WERI-Rb-1 (cell line): ENCODE data around the gene NKAIN2.

Source experiments
- DNase-seq: peaks from one replicate; pipeline ENCODE4 v3.0.0-alpha.2; 2020
- H3K27ac ChIP-seq: fragments of 250-450 bp; sonication (Bioruptor Pico); 2 replicates; pipeline ENCODE4 v1.5.1; 2020; ENCODE audit warnings: mild to moderate bottlenecking, moderate library complexity
- H3K27me3 ChIP-seq: fragments of 250-450 bp; sonication (Bioruptor Pico); 2 replicates; pipeline ENCODE4 v1.5.1; 2021; ENCODE audit warnings: mild to moderate bottlenecking, low read depth, moderate library complexity; ENCODE audit not compliant: insufficient read depth, severe bottlenecking
- H3K36me3 ChIP-seq: fragments of 250-450 bp; sonication (Bioruptor Pico); 2 replicates; pipeline ENCODE4 v1.5.1; 2020; ENCODE audit warnings: mild to moderate bottlenecking, moderate library complexity
- H3K4me3 ChIP-seq: 2 replicates; pipeline ENCODE4 v1.5.1; 2011; ENCODE audit warnings: low read depth, mild to moderate bottlenecking, control low read depth, low read length
- H3K9me3 ChIP-seq: fragments of 250-450 bp; sonication (Bioruptor Pico); 2 replicates; pipeline ENCODE4 v1.5.1; 2021; ENCODE audit warnings: mild to moderate bottlenecking, moderate library complexity; ENCODE audit not compliant: severe bottlenecking
- TF ChIP-seq, protein P1 (sequence below): IDR thresholded peaks from 2 replicates; pipeline ENCODE4 v1.5.1; 2011; ENCODE audit warnings: low read depth, mild to moderate bottlenecking, control low read depth, inconsistent platforms, low read length

NKAIN2 gene

DNA sequence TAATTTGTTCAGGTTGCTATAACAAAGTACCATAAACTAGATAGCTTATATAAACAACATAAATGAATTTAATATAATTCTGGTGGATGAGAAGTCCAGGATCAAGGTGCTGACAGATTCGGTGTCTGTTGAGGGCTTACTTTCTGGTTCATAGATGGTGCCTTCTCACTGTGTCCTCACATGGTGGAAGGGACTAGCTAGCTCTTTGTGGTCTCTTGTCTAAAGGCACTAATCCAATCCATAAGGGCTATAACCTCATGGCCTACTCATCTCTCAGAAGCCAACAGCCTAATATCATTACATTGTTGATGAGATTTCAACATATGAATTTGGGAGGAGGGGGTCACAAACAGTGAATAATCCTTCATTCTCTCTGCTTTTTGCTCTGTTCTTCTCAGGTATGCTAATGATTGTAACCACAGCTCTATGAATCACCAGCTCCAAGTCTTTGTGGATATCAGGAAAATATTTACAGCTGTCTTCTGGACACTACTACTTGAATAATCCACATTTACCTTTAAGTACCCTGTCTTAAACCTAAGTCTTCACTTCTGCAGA, 122.3 kb downstream of the NKAIN2 start:
- Histone ChIP-seq H3K27ac (no peak overlapping the region), H3K27me3 (no peaks in the 10 kb centered on the region), H3K4me3 (no peak overlapping the region), H3K9me3 (no peaks in the 10 kb centered on the region), H3K36me3 (no peaks in the 10 kb centered on the region)
- no peak for DNase-seq
- TF ChIP-seq, protein P1, sequence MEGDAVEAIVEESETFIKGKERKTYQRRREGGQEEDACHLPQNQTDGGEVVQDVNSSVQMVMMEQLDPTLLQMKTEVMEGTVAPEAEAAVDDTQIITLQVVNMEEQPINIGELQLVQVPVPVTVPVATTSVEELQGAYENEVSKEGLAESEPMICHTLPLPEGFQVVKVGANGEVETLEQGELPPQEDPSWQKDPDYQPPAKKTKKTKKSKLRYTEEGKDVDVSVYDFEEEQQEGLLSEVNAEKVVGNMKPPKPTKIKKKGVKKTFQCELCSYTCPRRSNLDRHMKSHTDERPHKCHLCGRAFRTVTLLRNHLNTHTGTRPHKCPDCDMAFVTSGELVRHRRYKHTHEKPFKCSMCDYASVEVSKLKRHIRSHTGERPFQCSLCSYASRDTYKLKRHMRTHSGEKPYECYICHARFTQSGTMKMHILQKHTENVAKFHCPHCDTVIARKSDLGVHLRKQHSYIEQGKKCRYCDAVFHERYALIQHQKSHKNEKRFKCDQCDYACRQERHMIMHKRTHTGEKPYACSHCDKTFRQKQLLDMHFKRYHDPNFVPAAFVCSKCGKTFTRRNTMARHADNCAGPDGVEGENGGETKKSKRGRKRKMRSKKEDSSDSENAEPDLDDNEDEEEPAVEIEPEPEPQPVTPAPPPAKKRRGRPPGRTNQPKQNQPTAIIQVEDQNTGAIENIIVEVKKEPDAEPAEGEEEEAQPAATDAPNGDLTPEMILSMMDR: no peak

DNA sequence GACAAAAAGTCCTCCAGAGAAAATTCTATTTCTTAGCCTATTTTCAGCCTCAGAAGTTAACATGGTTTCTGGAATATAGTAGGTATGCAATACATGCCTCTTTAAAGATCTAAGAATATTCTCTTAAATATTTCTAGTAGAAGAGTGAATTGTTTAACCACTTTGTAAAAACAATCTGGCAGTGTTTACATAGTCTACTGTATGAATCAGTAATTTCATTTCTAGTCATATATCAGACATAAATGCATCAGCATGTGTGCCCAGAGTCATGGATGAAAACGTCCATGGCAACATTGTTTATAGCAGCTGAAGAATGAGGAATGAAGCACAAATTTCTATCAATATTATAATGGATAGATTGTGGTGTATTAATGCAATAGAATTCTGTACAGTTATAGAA, 124.9 kb downstream of the NKAIN2 start:
- Histone ChIP-seq H3K4me3 (no peak overlapping the region), H3K9me3 (no peaks in the 10 kb centered on the region), H3K27me3 (no peaks in the 10 kb centered on the region), H3K27ac (no peak overlapping the region), H3K36me3 (no peaks in the 10 kb centered on the region)
- DNase-seq: no peak
- TF ChIP-seq, protein P1: no peak

DNA sequence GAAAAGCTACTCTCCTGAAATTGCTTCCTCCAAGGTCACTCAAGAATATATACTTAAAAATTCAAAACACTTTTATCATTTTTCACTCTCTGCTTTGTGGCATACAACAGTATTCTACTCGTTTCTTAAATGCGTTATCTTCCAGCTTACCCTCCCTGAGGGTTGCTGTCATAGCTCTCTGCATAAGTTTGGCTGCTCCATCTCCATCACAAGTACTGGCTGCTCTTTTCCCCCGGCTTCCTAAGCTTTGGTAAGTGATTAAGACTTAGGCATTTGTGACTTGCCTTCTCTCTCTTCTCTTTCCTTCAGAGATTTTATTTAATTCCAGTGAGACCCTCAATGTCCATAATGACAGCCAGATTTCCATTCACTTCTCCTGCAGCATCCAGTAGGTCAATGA, 128.3 kb downstream of the NKAIN2 start:
- DNase-seq: no peak
- TF ChIP-seq, protein P1: no peak

DNA sequence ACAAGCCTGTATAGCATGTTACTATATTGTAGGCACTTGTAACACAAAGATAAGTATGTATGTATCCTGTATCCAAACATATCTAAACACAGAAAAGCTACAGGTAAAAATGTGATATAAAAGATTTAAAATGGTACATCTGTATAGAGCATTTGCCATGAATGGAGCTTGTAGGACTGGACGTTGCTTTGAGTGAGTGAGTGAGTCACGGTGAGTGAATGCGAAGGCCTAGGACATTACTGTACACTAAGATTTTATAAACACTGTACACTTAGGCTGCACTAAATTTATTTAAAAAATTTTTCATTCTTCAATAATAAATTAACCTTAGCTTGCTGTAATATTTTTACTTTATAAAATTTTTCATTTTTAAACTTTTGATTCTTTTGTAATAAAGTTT, 136.9 kb downstream of the NKAIN2 start:
- no peak overlapping the region for H3K4me3 ChIP-seq
- H3K36me3 ChIP-seq: no peaks in the 10 kb centered on the region
- H3K27ac ChIP-seq: no peak overlapping the region
- TF ChIP-seq, protein P1: no peak
- H3K9me3 ChIP-seq: no peaks in the 10 kb centered on the region
- no peak for DNase-seq
- H3K27me3 ChIP-seq: no peaks in the 10 kb centered on the region

More for the DNA sequence above, 128.3 kb downstream of the NKAIN2 start:
- Histone ChIP-seq H3K4me3 (no peak overlapping the region), H3K27me3 (no peaks in the 10 kb centered on the region), H3K36me3 (no peaks in the 10 kb centered on the region), H3K27ac (no peak overlapping the region), H3K9me3 (no peaks in the 10 kb centered on the region)

DNA sequence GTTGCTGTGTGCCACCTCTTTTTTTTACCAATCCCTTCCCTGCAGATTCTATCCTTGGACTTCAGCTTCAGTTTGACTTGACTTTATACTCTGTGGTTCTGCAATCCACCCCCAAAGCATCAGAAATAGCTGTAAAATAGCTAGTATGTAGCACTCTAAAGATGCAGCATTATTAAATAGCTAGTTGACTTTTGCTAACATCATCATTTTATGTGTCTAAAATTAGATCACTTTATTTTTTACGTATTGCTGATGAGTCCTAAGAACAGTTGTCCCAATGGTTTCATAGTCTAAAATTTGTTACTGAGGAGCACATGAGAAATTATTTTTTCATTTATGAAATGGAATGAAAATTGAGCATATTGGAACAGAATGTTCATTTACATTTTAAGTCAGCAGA, 138.2 kb downstream of the NKAIN2 start:
- TF ChIP-seq, protein P1: no peak
- no peak for DNase-seq

DNA sequence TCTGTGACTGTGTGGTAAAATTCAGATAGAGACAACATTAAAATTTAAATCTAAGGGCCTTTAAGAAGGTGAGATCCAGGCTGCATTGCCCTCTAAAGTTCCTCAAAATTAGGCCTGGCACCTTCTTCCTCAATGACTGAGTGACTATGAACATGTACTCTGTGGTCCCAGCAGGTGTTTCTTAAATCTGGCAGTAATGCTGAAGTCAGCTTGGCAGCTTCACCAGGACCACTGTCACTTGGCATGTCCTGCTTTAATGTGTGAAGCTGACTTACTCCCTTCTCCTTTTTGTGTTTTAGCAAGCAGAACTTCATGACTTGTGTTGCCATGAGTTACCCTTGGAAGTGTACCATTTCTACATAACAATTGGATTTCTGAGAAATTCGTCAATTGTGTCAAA, 141.7 kb downstream of the NKAIN2 start:
- Histone ChIP-seq H3K27ac (no peak overlapping the region), H3K27me3 (no peaks in the 10 kb centered on the region), H3K4me3 (no peak overlapping the region), H3K9me3 (no peaks in the 10 kb centered on the region), H3K36me3 (no peaks in the 10 kb centered on the region)
- TF ChIP-seq, protein P1: no peak
- no peak for DNase-seq

More for the DNA sequence above, 138.2 kb downstream of the NKAIN2 start:
- Histone ChIP-seq H3K27ac (no peak overlapping the region), H3K27me3 (no peaks in the 10 kb centered on the region), H3K9me3 (no peaks in the 10 kb centered on the region), H3K36me3 (no peaks in the 10 kb centered on the region), H3K4me3 (no peak overlapping the region)
